ENCODE results near the gene PTGER4.
"Not testable (repeated sequence)": the region's sequence is repeated elsewhere in the genome, so short reads cannot be mapped to it uniquely, and the experiment has no call there.

Gene PTGER4

DNA sequence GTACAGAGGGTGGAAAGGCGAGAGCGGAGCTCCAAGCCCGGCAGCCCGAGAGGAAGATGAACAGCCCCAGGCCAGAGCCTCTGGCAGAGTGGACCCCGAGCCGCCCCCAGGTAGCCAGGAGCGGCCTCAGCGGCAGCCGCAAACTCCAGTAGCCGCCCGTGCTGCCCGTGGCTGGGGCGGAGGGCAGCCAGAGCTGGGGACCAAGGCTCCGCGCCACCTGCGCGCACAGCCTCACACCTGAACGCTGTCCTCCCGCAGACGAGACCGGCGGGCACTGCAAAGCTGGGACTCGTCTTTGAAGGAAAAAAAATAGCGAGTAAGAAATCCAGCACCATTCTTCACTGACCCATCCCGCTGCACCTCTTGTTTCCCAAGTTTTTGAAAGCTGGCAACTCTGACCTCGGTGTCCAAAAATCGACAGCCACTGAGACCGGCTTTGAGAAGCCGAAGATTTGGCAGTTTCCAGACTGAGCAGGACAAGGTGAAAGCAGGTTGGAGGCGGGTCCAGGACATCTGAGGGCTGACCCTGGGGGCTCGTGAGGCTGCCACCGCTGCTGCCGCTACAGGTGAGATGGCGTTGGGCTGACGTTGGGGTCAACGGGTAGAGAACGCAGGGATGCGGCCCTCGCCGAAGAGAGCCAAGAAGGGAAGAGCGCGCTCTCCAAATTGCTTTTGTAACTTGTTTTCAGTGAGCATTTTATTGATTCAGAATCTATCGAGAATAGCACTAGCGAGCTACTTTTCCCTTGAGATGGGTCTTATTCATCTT, at the start of gene PTGER4:
Gene PTGER4 (plus strand): TSS at position 3 of the 769 bp plus-strand sequence. CDS start 1,079 bp downstream, outside the sequence.
- no peak for DNase-seq (ENCODE audit: low read depth in 3 of 3, low spot score in 1 of 3)

DNA sequence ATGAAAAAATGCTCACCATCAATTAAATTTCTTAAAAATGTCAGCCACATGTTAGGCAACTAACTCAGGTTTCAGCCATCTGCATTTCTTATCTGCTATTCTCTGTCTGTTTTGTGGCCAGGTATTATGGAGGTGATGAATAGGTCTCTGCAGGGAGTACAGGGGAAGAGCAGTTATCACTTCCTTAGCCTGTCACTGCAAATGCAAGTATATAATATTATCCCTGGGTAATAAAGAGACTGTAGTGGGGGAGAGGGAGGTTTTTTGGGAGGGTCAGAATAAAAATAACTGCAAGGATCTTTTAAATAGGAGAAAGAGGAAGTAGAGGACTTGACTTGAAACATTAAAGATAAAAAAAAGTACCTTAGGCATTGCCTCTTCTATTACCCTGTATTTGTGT, 49.6 kb upstream of the PTGER4 start:
- no peak for DNase-seq (ENCODE audit: low read depth in 3 of 3, low spot score in 1 of 3)

DNA sequence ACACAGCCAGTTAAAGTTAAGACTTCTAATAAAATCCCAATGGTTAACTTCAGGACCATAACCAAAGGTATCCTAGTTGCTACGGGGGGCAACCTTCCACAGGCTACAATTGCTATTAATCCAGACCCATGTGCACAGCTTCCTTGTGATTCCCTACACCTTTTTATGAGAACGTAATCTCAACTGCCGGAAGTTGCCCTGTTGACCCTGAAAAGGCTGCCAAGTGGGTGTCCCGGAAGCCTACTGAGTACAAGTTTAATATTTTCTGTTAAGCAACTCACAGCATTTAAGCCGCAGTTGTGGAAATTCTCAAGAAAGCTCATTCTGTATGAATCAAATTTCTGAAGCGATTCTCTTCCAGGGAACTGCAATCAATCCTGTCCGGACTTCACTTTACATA, 48.5 kb upstream of the PTGER4 start:
- no peak for DNase-seq (ENCODE audit: low read depth in 3 of 3, low spot score in 1 of 3)

DNA sequence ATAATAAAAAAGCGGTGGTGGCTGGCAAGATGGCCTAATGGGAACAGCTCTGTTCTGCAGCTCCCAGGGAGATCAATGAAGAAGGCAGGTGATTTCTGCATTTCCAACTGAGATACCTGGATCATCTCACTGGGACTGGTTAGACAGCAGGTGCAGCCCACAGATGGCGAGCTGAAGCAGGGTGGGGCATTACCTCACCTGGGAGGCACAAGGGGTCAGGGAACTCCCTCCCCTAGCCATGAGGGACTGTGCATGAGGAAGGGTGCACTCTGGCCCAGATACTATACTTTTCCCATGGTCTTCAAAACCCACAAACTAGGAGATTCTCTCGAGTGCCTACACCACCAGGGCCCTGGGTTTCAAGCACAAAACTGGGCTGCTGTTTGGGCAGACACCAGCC, 45.6 kb upstream of the PTGER4 start:
- DNase-seq (ENCODE audit: low read depth in 3 of 3, low spot score in 1 of 3) = no peak

- no peak for DNase-seq (ENCODE audit: low read depth in 3 of 3, low spot score in 1 of 3)
These were observed 45.1 kb upstream of the PTGER4 start for GRCh38 chr5:40634593-40634992.

DNA sequence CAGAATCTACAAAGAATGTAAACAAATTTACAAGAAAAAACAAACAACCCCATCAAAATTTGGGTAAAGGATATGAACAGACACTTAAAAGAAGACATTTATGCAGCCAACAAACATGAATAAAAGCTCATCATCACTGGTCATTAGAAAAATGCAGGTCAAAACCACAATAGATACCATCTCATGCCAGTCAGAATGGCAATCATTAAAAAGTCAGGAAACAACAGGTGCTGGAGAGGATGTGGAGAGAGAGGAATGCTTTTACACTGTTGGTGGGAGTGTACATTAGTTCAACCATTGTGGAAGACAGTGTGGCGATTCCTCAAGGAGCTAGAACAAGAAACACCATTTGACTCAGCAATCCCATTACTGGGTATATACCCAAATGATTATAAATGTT, 40.2 kb upstream of the PTGER4 start:
- DNase-seq (ENCODE audit: low read depth in 3 of 3, low spot score in 1 of 3) = not testable (repeated sequence)

- no peak for DNase-seq (ENCODE audit: low read depth in 3 of 3, low spot score in 1 of 3)
These were observed 33.4 kb upstream of the PTGER4 start for GRCh38 chr5:40646266-40646665.

GRCh38 chr5:40648150-40648549, 31.6 kb upstream of the PTGER4 start:
- no peak for DNase-seq (ENCODE audit: low read depth in 3 of 3, low spot score in 1 of 3)

- DNase-seq (ENCODE audit: low read depth in 3 of 3, low spot score in 1 of 3) = no peak
These were observed 30.2 kb upstream of the PTGER4 start for GRCh38 chr5:40649463-40650030.

- DNase-seq (ENCODE audit: low read depth in 3 of 3, low spot score in 1 of 3) = no peak
These were observed 28.5 kb upstream of the PTGER4 start for GRCh38 chr5:40651201-40651600.

DNA sequence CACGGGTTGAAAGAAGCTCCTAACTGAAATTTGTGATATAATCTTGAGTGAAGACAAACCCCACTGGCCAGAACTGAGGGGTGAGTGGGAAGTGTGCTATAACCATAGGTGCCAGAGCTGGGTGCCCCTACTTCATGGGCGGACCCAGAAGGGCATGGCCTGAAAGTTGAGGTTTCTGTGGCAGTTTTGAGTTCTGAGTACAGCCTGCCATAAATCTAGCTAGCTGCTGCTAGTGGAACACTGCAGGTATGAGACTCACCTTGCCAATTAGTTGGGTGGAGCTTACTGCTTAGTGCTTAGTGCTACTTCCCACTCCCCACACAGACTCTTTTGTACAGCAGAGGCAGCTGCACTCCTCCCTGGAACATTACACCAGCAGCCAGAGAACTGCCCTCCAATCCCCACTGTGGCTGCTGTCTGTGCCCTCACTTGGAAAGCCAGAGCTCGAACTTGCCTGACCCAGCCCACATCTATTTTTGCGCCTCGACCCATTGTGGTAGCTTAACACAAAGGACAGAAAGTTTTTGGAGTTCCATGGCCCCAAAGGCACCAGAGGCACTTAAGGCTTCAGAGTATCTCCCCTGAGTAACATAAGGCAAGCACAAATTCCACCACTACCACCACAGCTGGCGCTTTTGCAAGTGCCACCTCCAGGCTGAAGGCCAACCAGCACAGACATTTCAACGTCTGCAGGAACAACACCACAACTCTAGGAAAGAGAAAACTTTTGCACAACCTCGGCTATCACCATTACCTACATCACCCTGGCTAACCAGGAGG, 27.1 kb upstream of the PTGER4 start:
- no peak for DNase-seq (ENCODE audit: low read depth in 3 of 3, low spot score in 1 of 3)

DNA sequence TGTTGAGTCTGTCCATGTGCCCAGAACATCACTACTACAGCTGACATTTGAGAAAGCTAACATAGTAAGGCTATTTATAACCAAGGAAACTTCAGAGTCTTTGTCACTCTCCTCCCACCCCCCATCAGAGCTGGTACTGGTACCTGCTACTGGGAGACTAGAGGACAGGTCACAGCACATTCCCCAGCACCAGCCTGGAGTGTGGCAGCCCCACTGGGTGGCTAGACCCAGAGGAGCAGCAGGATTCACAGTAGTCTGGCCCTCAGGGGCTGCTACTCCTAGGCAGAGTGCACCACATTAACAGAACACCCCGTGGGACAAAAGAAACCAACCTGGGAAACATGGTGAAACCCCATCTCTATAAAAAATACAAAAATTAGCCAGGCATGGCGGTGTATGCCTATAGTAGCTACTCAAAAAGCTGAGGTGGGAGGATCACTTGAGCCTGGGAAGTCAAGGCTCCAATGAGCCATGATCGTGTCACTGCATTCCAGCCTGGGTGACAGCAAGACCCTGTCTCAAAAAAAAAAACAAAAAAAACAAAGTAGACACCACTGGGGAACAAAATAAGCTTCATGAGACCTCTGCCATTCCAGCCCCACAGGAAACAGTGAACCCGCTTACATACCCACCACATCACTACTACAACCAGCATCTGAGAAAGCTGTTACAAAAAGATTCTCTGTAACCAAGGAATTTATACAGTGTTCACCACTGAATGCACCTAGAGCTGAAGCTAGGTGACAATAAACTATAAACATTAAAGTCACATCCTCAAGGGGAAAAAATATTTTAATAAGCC, 26.3 kb upstream of the PTGER4 start:
- no peak for DNase-seq (ENCODE audit: low read depth in 3 of 3, low spot score in 1 of 3)

GRCh38 chr5:40654377-40654991, 25.2 kb upstream of the PTGER4 start:
- no peak for DNase-seq (ENCODE audit: low read depth in 3 of 3, low spot score in 1 of 3)

DNA sequence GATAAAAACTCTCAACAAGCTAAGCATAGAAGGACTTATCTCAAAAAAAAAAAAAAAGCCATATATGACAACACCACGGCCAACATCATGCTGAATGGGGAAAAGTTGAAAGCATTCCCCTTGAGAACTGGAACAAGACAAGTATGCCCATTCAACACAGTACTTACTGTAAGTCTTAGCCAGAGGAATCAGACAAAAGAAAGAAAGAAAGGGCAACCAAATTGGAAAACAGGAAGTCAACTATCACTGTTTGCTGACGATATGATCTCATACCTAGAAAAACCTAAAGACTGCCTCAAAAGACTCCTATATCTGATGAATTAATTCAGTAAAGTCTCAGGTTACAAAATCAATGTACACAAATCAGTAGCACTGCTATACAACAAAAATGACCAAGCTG, 24.6 kb upstream of the PTGER4 start:
- no peak for DNase-seq (ENCODE audit: low read depth in 3 of 3, low spot score in 1 of 3)

GRCh38 chr5:40656091-40656490, 23.6 kb upstream of the PTGER4 start:
- not testable (repeated sequence) for DNase-seq (ENCODE audit: low read depth in 3 of 3, low spot score in 1 of 3)

- no peak for DNase-seq (ENCODE audit: low read depth in 3 of 3, low spot score in 1 of 3)
These were observed 22.9 kb upstream of the PTGER4 start for GRCh38 chr5:40656766-40657165.

DNA sequence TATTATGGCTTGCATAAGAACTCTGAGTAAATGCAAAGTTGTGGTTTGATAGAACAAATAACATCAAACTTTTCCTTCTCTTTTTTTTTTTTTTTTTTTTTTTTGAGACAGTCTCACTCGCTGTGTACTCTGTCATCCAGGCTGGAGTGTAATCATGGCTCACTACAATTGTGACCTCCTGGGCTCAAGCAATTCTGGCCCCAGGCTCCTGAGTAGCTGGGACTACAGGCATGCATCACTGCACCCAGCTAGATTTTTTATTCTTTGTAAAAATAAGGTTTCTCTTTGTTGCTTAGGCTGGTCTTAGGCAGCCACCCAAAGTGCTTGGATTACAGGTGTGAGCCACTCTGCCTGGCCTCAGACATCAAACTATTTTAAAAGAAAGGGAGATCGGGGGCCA, 19.0 kb upstream of the PTGER4 start:
- DNase-seq (ENCODE audit: low read depth in 3 of 3, low spot score in 1 of 3) = no peak

DNA sequence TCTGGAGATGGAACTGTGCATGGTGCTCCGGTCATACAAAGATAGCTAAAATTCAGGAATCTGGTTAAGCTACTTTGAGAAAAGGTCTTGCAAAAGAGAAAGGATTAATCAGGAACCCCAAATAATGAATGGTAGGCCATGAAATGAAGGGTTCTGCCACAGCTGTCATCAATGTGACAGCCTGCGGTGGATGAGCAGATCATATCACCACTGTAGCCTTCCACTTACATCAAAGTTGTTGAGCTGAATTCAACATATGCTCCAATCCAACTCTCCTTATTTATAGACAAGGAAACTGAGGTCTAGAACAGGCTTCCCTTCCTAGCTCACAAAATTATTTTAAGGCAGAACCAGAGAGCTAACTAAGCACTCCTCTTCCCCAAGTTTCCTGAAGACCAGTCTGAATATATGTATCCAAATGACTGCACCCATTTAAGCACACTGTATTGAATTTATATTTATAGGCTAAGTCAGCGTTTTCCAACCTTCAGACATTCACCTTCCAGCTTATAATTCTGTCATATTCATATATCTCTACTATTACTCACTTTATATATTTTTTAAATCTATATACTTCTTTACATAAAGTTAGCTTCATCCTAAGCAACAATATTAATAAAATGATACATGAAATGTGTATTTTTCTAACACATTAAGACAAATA, 13.9 kb upstream of the PTGER4 start:
- DNase-seq (ENCODE audit: low read depth in 3 of 3, low spot score in 1 of 3) = no peak

DNA sequence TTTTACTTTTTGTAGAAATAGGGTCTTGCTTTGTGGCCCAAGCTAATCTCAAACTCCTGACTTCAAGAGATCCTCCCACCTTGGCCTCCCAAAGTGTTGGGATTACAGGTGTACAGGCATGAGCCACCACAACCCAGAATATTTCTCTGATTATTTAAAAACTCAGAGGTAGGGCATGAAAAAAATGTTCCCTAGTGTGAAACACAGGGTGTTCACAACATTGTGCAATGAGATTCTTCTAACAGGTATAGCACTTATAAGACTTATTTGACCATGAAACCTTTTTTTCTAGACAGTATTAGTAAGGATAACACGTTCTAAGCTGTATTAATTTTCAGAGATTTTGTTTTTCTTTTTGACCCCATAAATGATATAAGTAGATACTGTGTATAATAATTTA, 13.1 kb upstream of the PTGER4 start:
- DNase-seq (ENCODE audit: low read depth in 3 of 3, low spot score in 1 of 3) = no peak

DNA sequence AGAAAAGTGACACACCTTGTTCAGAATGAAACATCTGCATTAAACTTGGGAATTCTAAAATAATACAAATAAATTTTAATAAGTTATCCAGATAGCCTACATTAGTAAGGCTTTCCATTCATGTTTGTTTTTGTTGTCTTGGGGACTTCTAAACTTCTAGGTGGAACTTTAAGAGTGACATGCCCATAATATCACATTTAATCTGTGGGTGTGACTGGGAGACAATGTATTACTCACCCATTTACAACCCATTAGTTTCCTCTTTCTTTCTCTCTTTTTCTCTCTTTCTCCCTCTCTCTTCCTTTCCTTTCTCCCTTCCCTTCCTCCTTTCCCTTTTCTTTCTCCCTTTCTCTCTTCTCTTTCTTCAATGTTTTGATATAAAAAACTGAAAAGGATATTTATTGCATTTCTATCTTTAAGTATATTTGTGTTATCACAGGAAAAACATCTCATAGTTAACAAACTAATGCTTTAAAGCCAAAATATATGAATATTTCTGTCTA, 12.5 kb upstream of the PTGER4 start:
- no peak for DNase-seq (ENCODE audit: low read depth in 3 of 3, low spot score in 1 of 3)

All from stimulated activated CD4-positive, alpha-beta T cell treated with anti-CD3 and anti-CD28 coated beads, TNF-alpha, amount 100 ng/mL, for 1 hour (primary cell).